H4 (cell line): ENCODE results near the gene EIF1B. TPM values are rescaled to one million over a fixed set of nuclear protein-coding genes. Genes with fewer than 3 reads are reported as not detected.
A peak's percentile ranks its signal among the peaks of the same experiment; 100 is the strongest.
"Not testable (repeated sequence)": the region's sequence is repeated elsewhere in the genome, so short reads cannot be mapped to it uniquely, and the experiment has no call there.

Source experiments
- DNase-seq: peaks from one replicate; pipeline ENCODE4 v3.0.0-alpha.2; 2015; ENCODE audit warnings: low spot score
- total RNA-seq: library from RNA; depleted of rRNA; stranded (reverse); fragments of >200 nt; shearing (Covaris generic); gene quantifications from 2 replicates; pipeline ENCODE4 v1.2.3, GENCODE V29; 2014; rRNA removed

The EIF1B gene
- 11.4 and 16.2 TPM in 2 replicates for total RNA-seq

- DNase-seq: peak; percentile 87
Measured at GRCh38 chr3:40309418-40309924, at the start of gene EIF1B. TSS of gene EIF1B (plus strand) at chr3:40309707. CDS start at chr3:40309942, 235 bp downstream.

- no peak for DNase-seq
Measured at GRCh38 chr3:40262331-40262730, 47.2 kb upstream of the EIF1B start.

GRCh38 chr3:40264451-40264850 is 45.1 kb upstream of the EIF1B start:
- no peak for DNase-seq

DNA sequence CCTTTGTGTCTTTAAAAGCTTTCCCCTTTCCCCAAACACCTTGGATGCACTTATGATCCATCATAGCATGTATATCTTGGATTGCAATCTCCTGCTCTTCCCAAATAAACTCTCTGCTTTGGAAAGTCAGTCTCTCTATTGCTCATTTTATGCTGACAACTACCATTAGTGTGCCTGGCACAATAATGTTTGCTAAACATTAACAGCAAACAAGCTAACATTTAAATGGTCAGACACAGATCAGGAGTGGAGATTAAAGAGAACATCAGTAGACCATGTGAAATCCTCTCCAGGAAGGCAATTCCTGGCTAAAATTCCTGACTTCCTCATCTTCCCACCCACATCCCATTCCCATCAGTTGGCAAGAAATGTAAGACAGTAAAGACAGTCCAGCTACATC is 44.3 kb upstream of the EIF1B start:
- DNase-seq: no peak

- DNase-seq: no peak
Measured at GRCh38 chr3:40267937-40268724, 41.4 kb upstream of the EIF1B start.

- no peak for DNase-seq
Measured at GRCh38 chr3:40268802-40269524, 40.5 kb upstream of the EIF1B start.

GRCh38 chr3:40278791-40279190 is 30.7 kb upstream of the EIF1B start:
- no peak for DNase-seq

GRCh38 chr3:40281995-40282394 is 27.5 kb upstream of the EIF1B start:
- no peak for DNase-seq

DNA sequence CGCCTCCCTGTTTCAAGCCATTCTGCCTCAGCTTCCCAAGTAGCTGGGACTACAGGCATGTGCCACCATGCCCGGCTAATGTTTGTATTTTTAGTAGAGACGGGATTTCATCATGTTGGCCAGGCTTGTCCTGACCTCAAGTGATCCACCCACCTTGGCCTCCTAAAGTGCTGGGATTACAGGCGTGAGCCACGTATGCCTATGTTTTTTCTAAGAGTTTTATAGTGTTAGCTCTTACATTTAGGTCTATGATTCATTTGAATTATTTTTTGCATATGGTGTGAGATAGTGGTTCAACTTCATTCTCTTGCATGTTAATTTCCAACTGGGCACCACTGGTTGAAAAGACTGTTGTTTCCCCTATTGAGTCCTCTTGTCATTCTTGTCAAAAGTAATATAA is 26.4 kb upstream of the EIF1B start:
- DNase-seq: not testable (repeated sequence)

- no peak for DNase-seq
Measured at GRCh38 chr3:40287248-40287647, 22.3 kb upstream of the EIF1B start.

DNA sequence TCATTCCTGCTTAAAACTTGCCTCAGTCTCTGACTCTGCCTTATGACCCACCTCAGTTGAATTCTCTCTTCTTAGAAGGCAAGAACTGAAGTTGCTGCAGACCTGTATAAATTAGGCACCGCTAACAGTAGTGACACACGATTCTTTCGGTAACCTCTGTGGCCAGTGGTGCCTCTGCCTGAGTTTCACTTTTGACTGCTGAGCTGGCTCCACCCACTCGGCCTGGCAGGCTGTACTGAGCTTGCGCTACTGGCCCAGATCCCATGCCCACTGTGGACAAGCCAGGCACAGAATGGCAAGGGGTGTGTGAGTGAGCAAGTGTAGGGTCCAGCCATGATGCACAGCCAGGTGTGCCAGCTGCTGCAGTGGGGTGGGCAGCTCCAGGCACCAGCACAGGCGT is 19.1 kb upstream of the EIF1B start:
- peak; percentile 6 for DNase-seq

DNA sequence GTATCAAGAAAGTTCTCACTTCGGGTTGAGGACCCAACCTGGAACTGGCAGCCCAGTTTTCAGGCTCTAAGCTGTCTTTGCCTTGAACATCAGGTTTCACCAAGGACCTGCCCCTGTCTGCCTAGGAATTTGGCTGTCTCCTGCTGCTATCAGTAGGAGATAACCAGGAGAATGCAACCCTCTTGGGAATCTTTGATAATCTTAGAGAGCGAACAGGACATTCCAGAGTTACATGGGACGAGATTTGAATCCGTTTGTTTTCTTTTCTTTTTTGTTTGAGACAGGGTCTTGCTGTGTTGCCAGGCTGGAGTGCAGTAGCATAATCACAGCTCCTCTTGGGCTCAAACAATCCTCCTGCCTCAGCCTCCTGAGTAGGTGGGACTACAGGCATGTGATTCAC is 18.0 kb upstream of the EIF1B start:
- DNase-seq: no peak

DNA sequence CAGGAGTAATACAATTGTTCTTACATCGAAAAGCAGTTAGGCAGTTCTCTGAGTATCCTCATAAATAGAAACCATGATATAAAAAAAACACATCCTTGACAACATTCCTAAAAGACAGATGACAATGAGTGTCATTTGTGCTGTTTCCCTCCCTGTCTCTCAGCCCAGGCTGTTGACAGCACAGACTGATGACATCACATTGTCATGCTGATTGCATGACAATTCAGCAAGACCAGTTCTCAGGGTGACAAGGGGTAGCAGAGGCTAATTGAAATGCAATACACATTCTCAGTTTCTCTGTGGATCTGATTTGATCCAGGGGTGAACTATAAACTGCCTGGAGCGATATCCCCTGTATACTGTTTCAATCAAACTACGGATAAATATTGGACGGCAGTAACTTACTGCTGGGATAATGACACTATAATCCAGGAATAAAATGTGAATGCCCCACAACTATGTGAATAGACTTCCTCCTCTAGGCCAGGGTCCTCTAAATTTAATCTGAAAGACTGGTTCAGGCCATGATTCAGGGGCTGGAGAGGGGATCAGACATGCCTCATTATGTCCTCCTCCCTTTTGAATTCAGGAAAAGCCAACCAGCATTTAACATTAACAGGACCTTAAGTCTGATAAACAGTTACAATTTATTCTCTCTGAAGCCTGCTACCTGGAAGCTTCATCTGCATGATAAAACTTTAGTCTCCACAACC is 16.7 kb upstream of the EIF1B start:
- DNase-seq: no peak

GRCh38 chr3:40294434-40294833 is 15.1 kb upstream of the EIF1B start:
- no peak for DNase-seq

DNA sequence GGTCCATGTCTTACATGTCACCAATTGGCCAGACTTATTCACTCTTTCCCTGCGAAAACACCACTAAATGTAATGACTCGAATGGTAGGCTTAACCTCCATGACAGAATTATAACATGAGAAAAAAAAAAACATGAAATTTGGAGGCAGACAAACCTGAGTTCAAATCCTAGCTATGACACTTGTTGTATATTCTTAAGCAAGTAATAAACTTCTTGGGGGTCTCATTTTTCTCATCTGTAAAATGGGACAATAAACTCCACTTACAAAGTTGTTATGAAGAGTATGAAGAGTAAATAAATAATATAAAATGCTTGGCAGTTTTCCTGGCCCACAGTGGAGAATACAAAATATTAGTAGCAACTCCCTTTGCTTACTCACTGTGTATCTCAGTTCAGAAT is 11.4 kb upstream of the EIF1B start:
- DNase-seq: no peak

DNA sequence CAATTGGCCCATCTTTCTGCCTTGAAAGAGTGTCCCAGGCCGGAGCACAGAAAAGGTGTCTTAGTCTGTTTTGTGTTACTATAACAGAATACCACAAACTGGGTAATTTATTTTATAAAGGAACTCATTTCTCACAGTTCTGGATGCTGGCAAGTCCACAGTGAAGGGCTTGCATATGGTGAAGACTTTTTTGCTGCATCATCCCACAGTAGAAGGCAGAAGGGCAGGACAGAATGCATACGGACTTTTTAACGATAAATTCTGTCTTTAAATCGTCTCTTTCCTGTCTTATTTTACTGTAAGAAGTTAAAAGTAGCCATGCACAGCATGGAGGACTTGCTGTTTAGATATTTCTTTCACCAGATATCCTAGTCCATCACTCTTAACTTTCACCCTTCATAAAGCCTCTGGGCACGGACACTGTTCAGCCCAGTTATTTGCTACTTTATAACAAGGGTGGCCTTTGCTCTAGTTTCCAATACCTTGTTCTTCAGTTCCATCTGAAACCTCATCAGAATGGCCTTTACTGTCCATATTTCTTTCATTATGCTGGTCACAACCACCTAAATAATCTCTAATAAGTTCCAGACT is 10.3 kb upstream of the EIF1B start:
- no peak for DNase-seq

DNA sequence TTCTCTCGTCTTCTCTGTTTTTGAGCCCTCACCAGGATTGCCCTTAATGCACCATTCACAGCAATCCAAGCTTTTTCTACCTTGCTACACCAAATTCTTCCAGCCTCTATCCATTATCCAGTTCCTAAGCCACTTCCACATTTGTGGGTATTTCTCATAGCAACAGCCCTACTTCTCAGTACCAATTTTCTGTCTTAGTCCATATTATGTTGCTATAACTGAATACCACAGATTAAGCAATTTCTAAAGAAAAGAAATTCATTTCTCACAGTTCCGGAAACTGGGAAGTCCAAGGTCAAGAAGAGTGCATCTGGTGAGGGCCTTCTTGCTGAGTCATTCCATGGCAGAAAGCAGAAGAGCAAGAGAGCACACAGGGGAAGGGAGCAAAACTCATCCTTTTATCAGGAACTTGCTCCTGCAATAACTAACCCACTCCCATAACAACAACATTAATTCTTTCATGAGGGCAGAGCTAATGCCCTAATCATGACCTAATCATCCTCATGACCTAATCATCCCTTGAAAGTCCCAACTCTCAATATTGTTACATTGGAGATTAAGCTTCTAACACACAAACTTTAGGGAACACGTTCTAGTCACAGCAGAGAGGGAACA is 9.7 kb upstream of the EIF1B start:
- peak; percentile 58 for DNase-seq

DNA sequence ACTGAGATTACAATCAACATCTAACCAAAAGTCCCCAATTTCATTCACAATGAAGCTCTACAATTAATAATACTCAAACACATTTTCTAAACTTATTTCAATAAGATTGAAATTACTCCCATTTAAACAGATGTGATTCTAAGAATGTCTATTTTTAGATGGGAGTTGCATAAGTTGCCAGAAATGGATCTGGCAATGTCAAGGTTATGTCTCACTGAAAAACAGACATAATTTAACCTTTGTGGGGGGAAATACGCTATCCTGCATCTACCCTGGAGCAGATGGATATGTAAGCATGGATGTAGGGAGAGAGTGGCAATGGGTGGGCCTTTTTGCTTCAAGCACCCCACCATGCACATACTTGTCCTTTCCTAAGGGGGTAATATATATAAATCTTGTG is 6.7 kb upstream of the EIF1B start:
- no peak for DNase-seq

DNA sequence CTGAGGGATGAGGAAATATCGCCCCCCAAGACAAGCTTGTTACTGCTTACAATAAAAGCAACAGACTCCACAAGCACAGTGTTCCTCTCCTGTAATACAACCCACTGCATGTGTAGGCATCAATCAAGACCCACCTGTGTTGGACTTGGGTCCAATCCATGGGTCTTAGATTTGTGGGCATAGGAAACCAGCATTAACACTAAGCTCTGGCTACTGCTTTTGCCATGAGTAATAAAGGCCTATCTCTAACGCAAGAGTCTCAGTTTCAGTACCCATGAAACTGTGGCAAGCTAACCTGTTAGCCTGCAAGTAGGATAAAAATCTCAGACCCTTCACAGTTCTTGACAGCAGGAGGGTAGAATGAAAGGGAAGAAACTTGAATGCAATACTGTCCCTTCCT is 5.2 kb upstream of the EIF1B start:
- DNase-seq: no peak

GRCh38 chr3:40306336-40306735 is 3.2 kb upstream of the EIF1B start:
- DNase-seq: no peak

- no peak for DNase-seq
Measured at GRCh38 chr3:40307176-40307575, 2.3 kb upstream of the EIF1B start.
